ENCODE results near the gene ZNF579.
"Not testable (repeated sequence)": the region's sequence is repeated elsewhere in the genome, so short reads cannot be mapped to it uniquely, and the experiment has no call there.

The ZNF579 gene

DNA sequence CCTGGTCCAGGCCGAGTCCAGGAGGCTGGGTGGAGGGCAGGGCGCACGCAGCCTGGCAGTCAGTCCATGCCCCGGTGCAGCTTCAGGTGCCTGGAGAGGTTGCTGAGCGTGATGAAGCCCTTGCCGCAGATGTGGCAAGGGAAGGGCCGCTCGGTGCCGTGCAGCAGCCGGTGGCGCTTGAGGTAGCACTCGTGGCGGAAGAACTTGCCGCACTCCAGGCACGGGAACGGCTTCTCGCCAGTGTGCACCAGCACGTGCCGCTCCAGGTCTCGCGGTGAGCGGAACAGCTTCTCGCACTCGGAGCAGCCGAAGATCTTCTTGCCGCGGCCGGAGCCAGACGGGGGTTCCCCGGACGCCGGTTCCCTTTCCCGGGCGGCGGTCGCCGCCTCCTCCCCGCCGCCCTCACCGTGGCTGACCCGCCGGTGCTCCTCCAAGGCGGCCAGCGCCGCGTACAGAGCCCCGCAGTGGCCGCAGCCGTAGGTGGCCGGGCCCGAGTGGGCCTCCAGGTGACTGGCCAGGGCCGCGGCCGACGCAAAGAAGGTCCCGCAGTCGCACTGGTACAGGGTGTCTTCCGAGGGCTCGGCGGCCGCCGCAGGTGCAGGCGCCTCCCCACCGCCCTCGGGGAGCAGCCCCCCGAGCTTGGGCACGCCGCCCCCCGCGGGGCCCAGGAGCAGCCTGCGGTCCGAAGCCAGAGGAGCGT, 11.9 kb upstream of the ZNF579 start:
- DNase-seq = no peak

DNA sequence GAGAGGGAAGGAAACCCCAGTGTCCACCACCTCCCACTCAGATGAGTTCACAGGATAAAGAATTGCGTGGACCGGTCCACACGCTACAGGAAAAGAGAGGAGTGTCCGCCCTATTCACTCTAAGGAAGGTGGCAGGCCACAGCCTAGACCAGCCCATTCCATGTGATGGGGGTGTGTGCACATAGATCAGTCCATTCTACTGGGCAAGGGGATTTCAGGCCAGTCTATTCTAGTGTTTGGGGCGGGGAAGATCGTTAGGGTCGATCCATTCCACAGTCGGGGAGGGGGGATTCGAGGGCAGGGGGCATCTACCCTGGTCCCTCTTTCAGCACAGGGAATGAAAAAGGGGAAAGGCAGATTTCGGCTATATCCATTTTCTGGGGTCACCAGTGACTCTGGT, 10.9 kb upstream of the ZNF579 start:
- DNase-seq = no peak

DNA sequence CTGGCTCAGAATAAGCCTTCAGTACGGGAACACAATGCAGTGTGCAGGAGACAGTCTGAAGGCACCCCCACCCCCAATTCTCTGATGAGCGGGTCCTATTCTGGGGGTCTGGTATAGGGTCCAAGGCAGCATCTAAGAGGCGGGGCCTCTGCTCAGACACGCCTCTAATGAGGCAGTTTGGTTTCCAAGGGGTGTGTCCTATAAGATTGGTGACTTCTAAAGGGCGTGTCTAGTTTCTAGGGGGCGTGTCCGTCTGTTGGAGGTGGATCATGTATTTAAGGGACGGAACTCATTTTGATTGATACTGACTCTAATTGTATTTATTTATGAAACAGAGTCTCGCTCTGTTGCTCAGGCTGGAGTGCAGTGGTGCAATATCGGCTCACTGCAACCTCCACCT, 10.0 kb upstream of the ZNF579 start:
- no peak for DNase-seq

DNA sequence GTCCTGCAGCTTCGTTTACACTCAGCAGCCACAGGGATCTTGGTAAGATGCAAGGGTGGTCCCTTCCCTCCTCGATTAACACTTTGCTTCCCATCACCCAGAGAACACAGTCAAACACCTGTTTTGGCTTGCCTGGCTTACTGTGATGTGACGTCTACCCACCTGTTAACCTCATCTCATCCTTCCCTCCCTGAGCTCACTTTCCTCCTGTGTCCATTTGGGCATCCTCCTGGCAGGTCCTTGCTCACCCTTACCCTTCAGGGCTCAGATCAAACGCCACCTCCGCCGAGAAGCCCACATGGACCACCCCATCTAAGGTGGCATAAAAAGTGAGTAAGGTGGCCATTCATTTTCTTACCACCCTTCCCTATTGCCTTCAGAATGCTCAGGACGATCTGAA, 9.5 kb upstream of the ZNF579 start:
- DNase-seq = no peak

DNA sequence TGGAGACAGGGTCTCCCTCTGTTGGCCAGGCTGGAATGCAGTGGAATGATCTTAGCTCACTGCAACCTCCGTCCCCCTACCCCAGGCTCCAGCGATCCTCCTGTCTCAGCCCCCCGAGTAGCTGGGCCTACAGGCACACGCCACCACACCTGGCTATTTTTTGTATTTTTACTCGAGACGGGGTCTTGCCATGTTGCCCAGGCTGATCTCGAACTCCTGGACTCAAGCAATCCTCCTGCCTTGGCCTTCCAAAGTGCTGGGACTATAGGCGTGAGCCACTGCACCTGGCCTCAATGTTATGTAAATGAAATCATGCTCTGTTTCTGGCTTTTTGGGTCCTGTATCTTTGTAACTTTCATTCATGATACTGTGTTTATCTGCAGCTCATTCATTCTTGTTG, 8.1 kb upstream of the ZNF579 start:
- DNase-seq = no peak

DNA sequence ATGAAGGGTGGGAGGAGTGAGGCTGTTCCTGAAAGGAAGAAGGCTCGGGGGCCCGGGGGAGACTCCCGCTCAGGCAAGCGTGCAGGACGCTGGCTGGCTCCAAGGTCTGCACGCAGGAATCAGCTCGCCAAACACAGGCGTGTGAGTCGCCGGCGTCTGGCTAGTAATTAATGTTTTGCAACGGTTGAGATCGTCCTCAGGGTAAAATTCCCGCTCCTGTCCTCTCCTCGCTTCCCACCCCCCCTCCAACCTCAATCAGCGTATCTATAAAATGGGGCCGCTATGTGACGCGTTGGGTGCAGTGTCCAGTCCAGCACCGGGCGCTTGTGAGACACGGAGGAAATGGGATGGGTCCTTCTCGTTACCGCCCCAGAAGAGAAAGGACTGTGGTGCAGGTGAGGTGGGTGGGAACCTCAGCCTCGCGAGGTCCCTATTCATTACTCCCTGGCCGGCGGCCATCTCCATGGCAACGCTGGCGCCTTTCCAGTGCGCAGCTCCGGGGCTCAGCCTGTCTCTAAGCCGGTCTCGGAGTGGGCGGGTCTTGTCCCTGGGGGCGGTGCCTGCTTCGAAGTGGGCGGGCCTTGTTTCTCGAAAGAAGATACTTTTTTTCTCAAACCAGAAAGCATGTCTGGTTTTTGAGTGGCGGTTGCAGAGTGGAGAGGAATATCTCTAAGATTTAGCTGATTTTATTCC, 6.5 kb upstream of the ZNF579 start:
- peak; percentile 82 for DNase-seq

DNA sequence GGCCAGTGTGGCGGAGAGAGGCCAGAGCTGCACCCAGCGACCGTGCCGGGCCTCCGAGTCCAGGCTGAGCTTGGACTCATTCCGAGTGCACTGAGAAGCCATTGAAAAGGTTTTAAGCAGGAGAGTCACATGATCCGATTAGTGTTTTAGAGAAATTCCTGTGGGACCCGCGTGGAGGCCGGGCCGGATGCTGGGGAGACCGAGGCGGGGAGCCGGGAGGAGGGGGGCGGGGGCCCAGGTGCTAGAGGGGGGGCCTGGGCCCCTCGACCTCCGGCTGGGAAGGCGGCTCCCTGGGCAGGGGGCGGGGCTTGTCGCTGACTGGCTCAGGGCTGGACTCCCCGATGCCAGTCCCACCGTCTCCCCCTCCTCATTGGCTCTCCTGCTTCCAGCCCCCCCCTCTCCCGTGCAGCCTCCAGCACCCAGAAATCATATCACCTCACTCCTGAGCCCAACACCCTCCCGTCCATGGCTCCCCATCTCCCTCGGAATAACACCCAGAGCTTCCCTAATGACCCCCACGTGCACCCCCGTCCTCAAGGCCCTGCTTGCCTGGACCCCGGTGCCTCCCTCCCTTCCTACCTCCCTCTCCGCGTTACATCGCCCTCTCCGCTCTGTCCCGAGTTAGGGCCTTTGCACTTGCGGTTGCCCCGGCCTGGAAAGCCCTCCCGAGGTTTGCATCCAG, 5.2 kb upstream of the ZNF579 start:
- no peak for DNase-seq

DNA sequence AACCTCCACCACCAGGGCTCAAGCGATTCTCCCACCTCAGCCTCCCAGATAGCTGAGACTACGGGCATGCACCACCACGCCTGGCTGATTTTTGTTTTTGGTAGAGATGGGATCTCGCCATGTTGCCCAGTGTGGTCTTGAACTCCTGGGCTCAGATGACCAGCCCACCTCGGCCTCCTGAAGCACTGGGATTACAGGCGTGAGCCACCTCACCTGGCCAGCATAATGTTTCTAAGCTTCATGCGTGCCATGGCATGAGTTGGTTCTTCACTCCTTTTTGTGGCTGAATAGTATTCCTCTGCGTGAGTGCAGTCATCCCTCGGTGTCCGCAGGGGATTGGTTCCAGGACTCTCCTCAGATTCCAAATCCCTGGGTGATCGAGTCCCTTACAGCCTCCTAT, 4.2 kb upstream of the ZNF579 start:
- DNase-seq = no peak

DNA sequence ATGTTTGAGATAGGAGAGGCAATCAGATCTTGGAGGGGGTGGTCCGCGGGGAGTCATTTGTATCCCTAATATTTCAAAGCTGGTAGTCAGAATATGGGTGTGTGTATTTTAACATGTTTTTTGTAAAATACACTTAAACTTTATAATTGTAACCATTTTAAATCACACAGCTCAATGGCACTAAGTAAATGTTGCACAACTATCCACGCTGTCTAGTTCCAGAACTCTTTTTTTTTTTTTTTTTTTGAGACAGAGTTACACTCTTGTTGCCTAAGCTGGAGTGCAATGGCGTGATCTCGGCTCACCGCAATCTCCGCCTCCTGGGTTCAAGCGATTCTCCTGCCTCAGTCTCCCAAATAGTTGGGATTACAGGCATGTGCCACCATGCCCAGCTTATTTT, 3.2 kb upstream of the ZNF579 start:
- not testable (repeated sequence) for DNase-seq

DNA sequence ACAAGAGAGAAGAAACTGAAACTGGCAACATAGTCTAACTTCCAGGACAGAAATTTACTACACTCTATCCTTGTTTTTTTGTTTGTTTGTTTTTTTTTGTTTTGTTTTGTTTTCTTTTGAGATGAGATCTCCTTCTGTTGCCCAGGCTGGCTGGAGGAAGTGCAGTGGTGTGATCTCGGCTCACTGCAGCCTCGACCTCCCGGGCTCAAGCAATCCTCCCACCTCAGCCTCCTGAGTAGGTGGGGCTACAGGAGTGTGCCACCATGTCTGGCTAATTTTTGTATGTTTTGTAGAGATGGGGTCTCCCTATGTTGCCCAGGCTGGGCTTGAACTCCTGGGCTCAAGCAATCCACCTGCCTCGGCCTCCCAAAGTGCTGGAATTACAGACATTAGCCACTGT, 1.6 kb upstream of the ZNF579 start:
- not testable (repeated sequence) for DNase-seq

DNA sequence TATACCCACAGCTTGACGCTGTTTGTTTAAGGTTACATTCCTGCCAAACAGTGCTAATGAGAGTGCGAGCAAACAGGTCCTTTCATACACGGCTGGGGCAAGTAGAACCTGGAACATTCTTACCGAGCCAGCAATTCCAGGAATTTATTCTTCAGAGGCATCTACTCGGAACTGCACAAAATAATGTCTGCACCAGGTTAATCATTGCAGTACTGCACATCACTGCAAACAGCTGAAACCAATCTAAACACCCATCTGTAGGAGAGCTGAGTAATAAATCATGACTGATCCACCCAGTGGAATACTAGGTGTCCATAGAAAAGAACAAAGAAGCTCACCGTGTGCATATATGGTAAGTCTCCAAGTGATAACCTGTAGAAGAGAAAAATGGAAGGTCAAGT, 1.2 kb upstream of the ZNF579 start:
- DNase-seq = no peak

DNA sequence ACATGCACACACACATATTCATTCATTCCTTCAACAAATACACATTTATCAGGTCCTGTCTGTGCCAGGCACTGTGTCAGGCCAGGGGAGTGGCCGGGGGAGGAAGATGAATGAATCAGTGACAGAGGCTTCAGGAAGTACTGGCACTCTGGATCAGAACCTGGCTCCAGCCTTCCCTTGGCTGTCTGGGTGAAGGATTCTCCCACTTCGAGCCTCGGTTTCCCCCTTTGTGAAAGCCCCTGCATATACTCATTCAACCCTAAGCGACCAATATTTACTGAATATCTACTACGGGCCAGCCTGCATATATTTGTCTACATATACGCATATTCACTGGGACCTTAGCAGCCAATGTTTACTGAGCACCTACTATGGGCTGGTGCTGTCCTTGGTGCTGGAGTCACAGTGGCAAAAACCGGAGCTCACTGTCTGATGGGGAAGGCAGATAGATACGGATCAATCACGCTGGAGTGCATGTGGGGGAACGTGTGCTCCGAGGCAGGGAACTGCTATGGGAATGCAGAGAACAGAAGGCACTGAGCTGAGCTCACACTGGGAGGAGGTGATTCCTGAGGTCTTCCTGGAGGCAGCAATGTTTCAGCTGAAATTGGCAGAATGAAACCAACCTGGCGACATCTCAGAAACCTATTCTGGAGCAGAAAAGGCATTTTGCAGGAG, 636 bp upstream of the ZNF579 start:
- no peak for DNase-seq

DNA sequence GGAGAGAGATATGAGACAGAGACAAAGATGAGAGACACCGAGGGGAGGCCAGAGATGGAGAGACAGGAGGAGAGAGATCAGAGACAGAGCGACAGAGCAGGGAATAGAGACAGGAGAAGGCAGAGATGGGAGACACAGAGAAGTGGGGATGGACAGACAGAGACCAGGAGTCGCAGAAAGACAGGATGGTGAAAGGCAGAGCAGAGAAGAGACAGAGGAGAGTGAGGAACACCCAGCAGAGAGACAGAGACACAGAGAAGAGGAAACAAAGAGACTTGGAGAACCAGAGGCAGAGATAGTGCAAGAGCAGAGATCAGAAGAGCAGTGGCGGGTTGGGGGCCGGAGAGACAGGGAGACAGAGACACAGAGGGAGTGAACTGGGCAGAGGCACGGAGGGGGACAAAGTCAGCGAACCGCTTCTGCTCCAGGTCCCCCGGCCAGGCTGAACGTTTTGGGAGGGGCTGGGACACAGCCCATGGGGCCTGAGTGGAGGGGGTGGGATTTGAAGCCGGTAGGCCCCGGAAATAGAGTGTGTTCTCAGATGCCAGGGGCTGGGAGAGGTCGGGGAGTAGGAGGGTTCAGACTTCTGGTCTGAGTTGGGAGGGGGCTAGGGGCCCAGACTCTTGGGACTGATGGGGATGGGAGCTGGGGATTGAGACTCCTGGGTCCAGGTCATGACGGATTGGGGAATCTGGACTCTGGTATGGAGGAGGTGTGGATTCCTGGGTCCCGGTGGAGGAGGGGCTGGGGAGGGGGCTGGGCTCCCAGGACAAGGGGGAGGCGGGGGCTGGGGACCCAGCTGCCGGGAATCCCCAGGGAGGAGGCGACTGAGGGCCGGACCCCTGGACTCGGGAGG, 654 bp downstream of the ZNF579 start:
- no peak for DNase-seq

DNA sequence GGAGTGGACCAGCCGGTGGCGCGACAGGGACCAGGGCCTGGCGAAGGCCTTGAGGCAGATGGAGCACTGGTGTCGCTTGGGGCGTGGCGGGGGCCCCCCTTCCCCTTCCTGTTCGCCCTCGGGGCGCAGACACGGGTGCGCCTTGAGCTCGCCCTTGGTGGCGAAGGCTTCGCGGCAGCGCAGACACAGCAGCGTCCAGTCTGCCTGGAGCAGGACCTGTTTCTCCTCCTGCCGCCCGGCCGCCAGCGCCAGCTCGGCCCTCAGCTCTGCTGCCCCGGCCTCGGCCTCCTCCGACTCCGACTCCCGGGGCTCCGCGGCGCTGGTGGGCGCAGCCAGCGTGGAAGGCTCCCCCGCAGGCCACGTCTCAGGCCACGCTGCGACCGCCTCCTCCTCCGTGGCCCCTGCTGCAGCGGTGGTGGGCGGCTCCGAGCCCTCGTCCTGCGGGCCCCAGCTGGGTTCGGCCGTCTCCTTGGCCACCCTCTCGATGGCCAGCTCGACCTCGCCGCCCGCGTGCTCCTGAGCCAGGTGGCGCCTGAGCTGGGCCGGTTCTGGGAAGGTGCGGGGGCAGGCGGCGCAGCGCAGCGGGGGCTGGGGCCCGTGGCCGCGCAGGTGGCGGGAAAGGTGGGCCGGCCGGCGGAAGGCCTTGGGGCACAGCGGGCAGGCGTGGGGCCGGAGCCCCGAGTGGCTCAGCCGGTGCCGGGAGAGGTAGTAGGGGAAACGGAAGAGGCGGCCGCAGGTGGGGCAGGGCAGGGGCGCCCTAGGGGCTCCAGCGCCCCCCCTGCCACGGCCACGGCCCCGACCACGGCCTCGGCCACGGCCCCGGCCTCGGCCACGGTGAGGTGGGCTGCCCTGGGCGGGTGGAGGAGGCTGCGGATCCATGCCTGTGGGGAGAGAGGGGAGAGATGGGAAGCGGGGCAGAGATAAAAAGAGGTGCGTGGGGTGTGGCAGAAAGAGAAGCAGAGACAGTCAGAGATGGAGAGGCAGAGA, 1.6 kb downstream of the ZNF579 start:
- no peak for DNase-seq

DNA sequence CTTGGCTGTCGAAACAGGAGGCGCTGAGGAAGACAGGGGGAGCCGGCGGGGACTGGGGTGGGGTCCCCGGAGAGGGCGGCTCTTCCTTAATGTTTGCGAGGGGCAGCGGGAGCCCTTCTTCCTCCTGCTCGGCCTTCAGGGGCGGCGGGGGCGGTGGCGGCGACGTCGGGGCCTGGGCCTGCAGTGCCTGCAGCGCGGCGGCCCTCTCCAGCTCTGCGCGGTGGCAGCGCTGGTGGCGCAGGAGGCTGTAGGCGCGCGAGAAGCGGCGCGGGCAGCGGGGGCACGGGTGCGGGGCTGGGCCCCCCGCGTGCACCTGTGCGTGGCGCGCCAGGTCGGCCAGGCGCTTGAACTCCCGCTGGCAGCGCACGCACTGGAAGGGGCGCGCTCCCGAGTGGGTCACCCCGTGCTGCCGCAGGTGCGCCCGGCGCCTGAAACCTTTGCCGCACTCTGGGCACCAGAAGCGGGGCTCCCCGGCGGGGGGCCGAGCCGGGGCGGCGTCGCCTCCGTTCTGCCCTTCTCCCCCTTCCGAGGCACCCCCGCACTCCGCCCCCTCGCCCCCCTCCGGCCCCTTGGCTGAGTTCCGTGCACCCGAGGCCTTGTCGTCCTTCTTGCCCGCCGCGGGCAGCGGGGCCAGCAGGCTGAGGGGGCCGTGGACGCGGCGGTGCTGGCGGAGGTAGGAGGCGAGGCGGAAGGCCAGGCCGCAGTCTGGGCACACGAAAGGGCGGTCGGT, 2.5 kb downstream of the ZNF579 start:
- no peak for DNase-seq

DNA sequence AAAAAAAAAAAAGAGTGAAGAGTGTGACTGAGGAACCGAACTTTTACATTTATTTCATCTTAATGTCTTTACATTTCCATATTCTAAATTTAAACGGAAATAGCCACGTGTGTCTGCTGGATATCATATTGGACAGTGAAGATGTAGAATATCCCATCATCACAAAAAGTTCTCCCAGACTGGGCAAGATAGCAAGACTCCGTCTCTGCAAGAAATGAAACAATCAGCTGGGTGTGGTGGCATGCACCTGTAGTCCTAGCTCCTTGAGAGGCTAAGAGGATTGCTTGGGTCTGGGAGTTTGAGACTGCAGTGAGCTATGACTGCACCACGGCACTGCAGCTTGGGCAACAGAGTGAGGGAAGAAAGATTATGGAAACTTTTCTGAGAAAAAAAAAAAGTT, 3.9 kb downstream of the ZNF579 start:
- DNase-seq = no peak

DNA sequence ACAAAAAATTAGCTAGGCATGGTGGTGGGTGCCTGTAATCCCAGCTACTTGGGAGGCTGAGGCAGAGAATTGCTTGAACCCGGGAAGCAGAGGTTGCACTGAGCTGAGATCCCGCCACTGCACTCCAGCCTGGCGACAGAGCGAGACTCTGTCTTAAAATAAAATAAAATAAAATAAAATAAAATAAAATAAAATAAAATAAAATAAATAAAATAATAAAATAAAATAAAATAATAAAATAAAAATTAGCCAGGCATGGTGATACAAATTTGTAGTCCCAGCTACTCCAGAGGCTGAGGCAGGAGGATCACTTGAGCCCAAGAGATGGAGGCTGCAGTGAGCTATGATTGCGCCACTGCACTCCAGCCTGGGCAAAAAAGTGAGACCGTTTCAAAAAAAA, 6.7 kb downstream of the ZNF579 start:
- DNase-seq = not testable (repeated sequence)

DNA sequence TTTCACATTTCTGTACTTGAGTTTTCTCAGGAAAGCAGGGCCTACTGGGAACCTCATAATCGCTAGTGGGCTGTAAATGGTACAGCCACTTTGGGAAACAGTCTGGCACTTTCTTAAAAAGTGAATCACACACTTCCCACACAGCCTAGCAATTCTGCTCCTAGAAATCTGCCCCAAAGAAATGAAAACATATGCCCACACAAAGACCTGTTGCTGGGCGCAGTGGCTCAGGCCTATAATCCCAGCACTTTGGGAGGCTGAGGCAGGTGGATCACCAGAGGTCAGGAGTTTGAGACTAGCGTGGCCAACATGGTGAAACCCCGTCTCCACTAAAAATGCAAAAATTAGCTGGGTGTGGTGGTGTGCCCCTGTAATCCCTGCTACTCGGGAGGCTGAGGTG, 11.2 kb downstream of the ZNF579 start:
- not testable (repeated sequence) for DNase-seq

DNA sequence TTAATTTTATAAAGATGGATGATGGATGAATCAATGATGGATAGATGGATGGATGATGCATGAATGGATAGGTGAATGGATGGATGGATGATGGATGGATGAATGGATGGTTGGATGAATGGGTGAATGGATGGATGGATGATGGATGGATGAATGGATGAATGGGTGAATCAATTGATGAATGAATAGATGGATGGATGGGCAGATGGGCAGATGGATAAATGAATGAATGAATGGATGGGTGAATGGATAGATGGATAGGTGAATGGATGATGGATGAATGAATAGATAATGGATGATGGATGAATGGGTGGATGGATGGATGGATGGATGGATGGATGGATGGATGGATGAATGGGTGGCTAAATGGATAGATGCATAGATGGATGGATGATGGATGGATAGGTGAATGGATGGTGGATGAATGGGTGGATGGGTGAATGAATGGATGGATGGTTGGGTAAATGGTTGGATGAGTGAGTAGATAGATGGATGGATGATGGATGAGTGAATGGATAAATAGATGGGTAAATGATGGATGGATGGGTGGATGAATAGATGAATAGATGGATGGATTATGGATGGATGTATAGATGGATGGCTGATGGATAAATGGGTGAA, 12.8 kb downstream of the ZNF579 start:
- no peak for DNase-seq

DNA sequence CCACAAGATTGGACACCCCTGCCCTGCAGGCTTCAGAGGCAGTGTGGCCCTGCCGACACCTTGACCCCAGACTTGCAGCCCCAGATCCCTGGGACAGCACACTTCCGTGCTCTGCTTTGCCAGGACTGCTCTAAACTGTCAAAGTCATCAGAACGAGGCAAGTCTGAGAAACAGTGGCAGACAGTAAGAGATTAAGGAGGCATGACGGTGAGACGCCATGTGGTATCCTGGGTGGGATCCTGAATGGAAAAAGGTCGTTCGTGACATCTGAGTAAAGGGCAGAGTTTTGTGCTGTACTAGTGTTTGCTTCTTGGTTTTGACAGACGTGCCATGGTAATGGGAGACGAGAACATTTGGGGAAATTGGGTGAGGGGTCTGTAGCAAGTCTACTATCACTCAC, 13.8 kb downstream of the ZNF579 start:
- no peak for DNase-seq
